GM21737 (cell line): Measurements from ENCODE around the gene PPP4R3A.
"Not testable (repeated sequence)": the region's sequence is repeated elsewhere in the genome, so short reads cannot be mapped to it uniquely, and the experiment has no call there.

Experiments used
- ATAC-seq: cut with Tn5 transposase; IDR thresholded peaks from one replicate; pipeline ENCODE4 v1.9.1; 2021; ENCODE audit warnings: mild to moderate bottlenecking, moderate library complexity; ENCODE audit not compliant: unreplicated experiment

The PPP4R3A gene

GRCh38 chr14:91444335-91445020 is 65.6 kb downstream of the PPP4R3A start:
- no peak for ATAC-seq

GRCh38 chr14:91439345-91439744 is 70.8 kb downstream of the PPP4R3A start:
- ATAC-seq: no peak

- ATAC-seq: no peak
Observed at GRCh38 chr14:91438845-91439244, 71.3 kb downstream of the PPP4R3A start.

- ATAC-seq: not testable (repeated sequence)
Observed at GRCh38 chr14:91436266-91436665, 73.8 kb downstream of the PPP4R3A start.

GRCh38 chr14:91429385-91429784 is 80.7 kb downstream of the PPP4R3A start:
- no peak for ATAC-seq

GRCh38 chr14:91428931-91429330 is 81.2 kb downstream of the PPP4R3A start:
- ATAC-seq: not testable (repeated sequence)

- not testable (repeated sequence) for ATAC-seq
Observed at GRCh38 chr14:91425531-91425944, 84.6 kb downstream of the PPP4R3A start.

GRCh38 chr14:91424813-91425530 is 85.1 kb downstream of the PPP4R3A start:
- no peak for ATAC-seq

GRCh38 chr14:91420686-91421085 is 89.4 kb downstream of the PPP4R3A start:
- ATAC-seq: no peak

- ATAC-seq: no peak
Observed at GRCh38 chr14:91419451-91419850, 90.7 kb downstream of the PPP4R3A start.

- ATAC-seq: no peak
Observed at GRCh38 chr14:91419044-91419397, 91.1 kb downstream of the PPP4R3A start.

- ATAC-seq: peak; percentile 25
Observed at GRCh38 chr14:91418387-91419043, 91.6 kb downstream of the PPP4R3A start.

- ATAC-seq: peak; percentile 29
Observed at GRCh38 chr14:91417983-91418386, 92.1 kb downstream of the PPP4R3A start.

GRCh38 chr14:91417120-91417982 is 92.8 kb downstream of the PPP4R3A start, which contains the start of gene CCDC88C:
Gene CCDC88C, minus strand, starts transcription at chr14:91417820. Its CDS starts 130 bp downstream, at chr14:91417690.
- peak; percentile 48 for ATAC-seq

- no peak for ATAC-seq
Observed at GRCh38 chr14:91416744-91417119, 93.4 kb downstream of the PPP4R3A start.

GRCh38 chr14:91415794-91416743 is 94.0 kb downstream of the PPP4R3A start:
- peak; percentile 41 for ATAC-seq

- no peak for ATAC-seq
Observed at GRCh38 chr14:91414475-91414833, 95.7 kb downstream of the PPP4R3A start.

- no peak for ATAC-seq
Observed at GRCh38 chr14:91413547-91414474, 96.3 kb downstream of the PPP4R3A start.

- no peak for ATAC-seq
Observed at GRCh38 chr14:91412939-91413338, 97.2 kb downstream of the PPP4R3A start.
